Endodermal cell (in vitro differentiated cells): ENCODE measurements around the gene KIF16B. TPM values are rescaled to one million over a fixed set of nuclear protein-coding genes. Genes with fewer than 3 reads are reported as not detected.

Experiments used
- DNase-seq: peaks from one replicate; pipeline ENCODE4 v3.0.0-alpha.2; 2017
- H3K27ac ChIP-seq: 2 replicates; pipeline ENCODE4 v1.5.1; 2013; ENCODE audit warnings: mild to moderate bottlenecking, low read depth, low read length, moderate library complexity
- H3K27me3 ChIP-seq: 2 replicates; pipeline ENCODE4 v1.6.1; 2013; ENCODE audit warnings: mild to moderate bottlenecking, low read length, moderate library complexity; ENCODE audit not compliant: insufficient read depth, control insufficient read depth, poor library complexity, severe bottlenecking
- H3K36me3 ChIP-seq: 2 replicates; pipeline ENCODE4 v1.7.0; 2013; ENCODE audit warnings: mild to moderate bottlenecking, low read length, moderate library complexity; ENCODE audit not compliant: control insufficient read depth, insufficient read depth
- H3K4me1 ChIP-seq: one replicate; pipeline ENCODE4 v1.7.0; 2013; ENCODE audit warnings: low read length; ENCODE audit not compliant: control insufficient read depth, insufficient read depth
- H3K4me3 ChIP-seq: 2 replicates; pipeline ENCODE4 v1.5.1; 2013; ENCODE audit warnings: mild to moderate bottlenecking, low read length, moderate library complexity
- H3K9ac ChIP-seq: 2 replicates; pipeline ENCODE4 v1.6.1; 2013; ENCODE audit warnings: mild to moderate bottlenecking, low read length, moderate library complexity; ENCODE audit not compliant: poor library complexity, severe bottlenecking; ENCODE audit errors: extremely low read depth
- H3K9me3 ChIP-seq: 2 replicates; pipeline ENCODE4 v1.6.1; 2013; ENCODE audit warnings: mild to moderate bottlenecking, low read length, moderate library complexity; ENCODE audit not compliant: control insufficient read depth
- H3K27ac Mint-ChIP-seq: 2 replicates; pipeline ENCODE4 v1.8.0; 2020; ENCODE audit warnings: mixed read lengths
- H3K27me3 Mint-ChIP-seq: 2 replicates; pipeline ENCODE4 v1.8.0; 2021; ENCODE audit warnings: mild to moderate bottlenecking, mixed read lengths; ENCODE audit not compliant: insufficient read depth
- H3K36me3 Mint-ChIP-seq: 2 replicates; pipeline ENCODE4 v1.8.0; 2020; ENCODE audit warnings: low read depth, mixed read lengths
- H3K4me1 Mint-ChIP-seq: 2 replicates; pipeline ENCODE4 v1.8.0; 2020; ENCODE audit warnings: mixed read lengths
- H3K4me3 Mint-ChIP-seq: 2 replicates; pipeline ENCODE4 v1.8.0; 2020; ENCODE audit warnings: mild to moderate bottlenecking, moderate library complexity, mixed read lengths
- H3K9me3 Mint-ChIP-seq: 2 replicates; pipeline ENCODE4 v1.8.0; 2020; ENCODE audit warnings: mild to moderate bottlenecking, mixed read lengths
- WGBS, 2 experiments: methylation state at CpG; one replicate each; pipeline versions ENCODE4 v1.1.5 to v1.1.7; 2013; ENCODE audit warnings: missing lambda C conversion rate in 2 of 2, mixed read lengths in 1 of 2; ENCODE audit not compliant: insufficient coverage in 1 of 2, insufficient read length in 1 of 2; 5-methylcytosine and 5-hydroxymethylcytosine counted together
- total RNA-seq, 2 donors: library from RNA; stranded (reverse); fragmentation: NEBNext Ultra II Directional in 1 of 2; extraction: Animal tissue kit (Norgen Biotek cat#: 25700) in 1 of 2; gene quantifications; 2 replicates in 1 of 2; 3 replicates in 1 of 2; pipeline ENCODE4 v1.2.1, GENCODE V29; 2021
- TF ChIP-seq, protein P1 (sequence below): fragments of 200-600 bp; sonication (generic); conservative IDR thresholded peaks from 2 replicates; pipeline ENCODE4 v1.5.0; 2021; ENCODE audit warnings: antibody characterized with exemption, mild to moderate bottlenecking

KIF16B gene
- total RNA-seq, 2 donors from 2014 or later: 17.3 to 18.8 TPM

DNA sequence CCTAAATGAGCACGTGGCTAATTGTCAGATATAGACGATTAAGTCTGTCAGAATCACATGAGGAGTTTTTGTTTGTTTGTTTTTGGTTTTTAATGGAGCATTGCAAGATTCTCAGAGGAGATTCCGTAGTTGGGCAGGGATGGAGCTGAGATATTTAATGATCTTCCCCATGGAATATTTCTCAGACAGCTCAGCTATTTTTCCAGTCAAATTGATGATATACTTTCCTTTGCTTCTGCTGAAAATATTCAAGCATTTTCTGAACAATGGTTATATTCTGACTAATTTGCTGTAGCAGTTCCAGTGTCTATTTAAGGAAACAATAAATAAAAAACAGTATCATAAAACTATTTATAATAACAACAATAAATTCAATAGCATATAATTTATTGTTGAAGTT, 348.4 kb downstream of the KIF16B start:
- WGBS, 2 experiments: 89 to 100% methylated on average over 2 to 3 of the region's 3 CpGs
- Mint-ChIP-seq H3K27me3 (peaks cover 8% of the 10 kb centered on the region), H3K4me1 (peaks cover 8% of the 10 kb centered on the region), H3K27ac (no peak overlapping the region), H3K36me3 (peaks cover 8% of the 10 kb centered on the region), H3K4me3 (no peak overlapping the region), H3K9me3 (peaks cover 24% of the 10 kb centered on the region)
- Histone ChIP-seq H3K4me3 (no peak overlapping the region), H3K27me3 (no peaks in the 10 kb centered on the region), H3K4me1 (peaks cover 7% of the 10 kb centered on the region), H3K36me3 (no peaks in the 10 kb centered on the region), H3K27ac (no peak overlapping the region), H3K9ac (no peak overlapping the region), H3K9me3 (peaks cover 29% of the 10 kb centered on the region)
- TF ChIP-seq, protein P1, sequence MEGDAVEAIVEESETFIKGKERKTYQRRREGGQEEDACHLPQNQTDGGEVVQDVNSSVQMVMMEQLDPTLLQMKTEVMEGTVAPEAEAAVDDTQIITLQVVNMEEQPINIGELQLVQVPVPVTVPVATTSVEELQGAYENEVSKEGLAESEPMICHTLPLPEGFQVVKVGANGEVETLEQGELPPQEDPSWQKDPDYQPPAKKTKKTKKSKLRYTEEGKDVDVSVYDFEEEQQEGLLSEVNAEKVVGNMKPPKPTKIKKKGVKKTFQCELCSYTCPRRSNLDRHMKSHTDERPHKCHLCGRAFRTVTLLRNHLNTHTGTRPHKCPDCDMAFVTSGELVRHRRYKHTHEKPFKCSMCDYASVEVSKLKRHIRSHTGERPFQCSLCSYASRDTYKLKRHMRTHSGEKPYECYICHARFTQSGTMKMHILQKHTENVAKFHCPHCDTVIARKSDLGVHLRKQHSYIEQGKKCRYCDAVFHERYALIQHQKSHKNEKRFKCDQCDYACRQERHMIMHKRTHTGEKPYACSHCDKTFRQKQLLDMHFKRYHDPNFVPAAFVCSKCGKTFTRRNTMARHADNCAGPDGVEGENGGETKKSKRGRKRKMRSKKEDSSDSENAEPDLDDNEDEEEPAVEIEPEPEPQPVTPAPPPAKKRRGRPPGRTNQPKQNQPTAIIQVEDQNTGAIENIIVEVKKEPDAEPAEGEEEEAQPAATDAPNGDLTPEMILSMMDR: no peak
- DNase-seq: no peak

DNA sequence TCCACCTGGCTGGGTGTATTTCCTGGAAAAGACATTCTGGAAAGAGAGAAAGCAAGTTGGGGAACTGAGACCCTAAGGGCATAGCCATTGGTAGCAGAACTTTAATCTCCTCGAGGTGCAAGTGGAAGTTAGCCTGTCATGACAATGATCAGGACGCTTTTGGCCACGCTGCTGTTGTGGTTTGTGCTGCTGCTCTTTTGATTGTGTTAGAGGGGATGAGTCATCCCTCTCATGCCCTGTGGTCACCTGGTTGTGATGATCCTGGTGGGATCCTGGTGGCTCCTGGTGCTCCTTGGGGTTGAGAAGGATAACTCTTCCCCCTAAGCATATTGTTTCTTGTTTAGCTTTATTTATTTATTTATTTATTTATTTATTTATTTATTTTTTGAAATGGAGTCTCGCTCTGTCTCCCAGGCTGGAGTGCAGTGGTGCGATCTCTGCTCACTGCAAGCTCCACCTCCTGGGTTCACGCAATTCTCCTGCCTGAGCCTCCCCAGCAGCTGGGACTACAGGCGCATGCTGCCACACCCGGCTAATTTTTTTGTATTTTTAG, 350.3 kb downstream of the KIF16B start:
- Mint-ChIP-seq H3K27ac (no peak overlapping the region), H3K4me1 (peaks cover 8% of the 10 kb centered on the region), H3K4me3 (no peak overlapping the region), H3K9me3 (peaks cover 18% of the 10 kb centered on the region), H3K27me3 (peaks cover 22% of the 10 kb centered on the region), H3K36me3 (peaks cover 5% of the 10 kb centered on the region)
- Histone ChIP-seq H3K9me3 (peaks cover 20% of the 10 kb centered on the region), H3K4me3 (no peak overlapping the region), H3K9ac (no peak overlapping the region), H3K4me1 (peaks cover 7% of the 10 kb centered on the region), H3K27ac (no peak overlapping the region), H3K36me3 (no peaks in the 10 kb centered on the region), H3K27me3 (peaks cover 13% of the 10 kb centered on the region)
- TF ChIP-seq, protein P1: no peak
- no peak for DNase-seq
- 96 to 99% methylated on average over 3 to 8 of the region's 8 CpGs for WGBS, 2 experiments

Other genes starting within 250 kb of the KIF16B start
- 10 to 100 TPM; 75.9 to 89.2 TPM for gene SNRPB2, start 156.6 kb upstream of the KIF16B start, total RNA-seq
- gene OTOR, start 174.9 kb upstream of the KIF16B start, total RNA-seq: not detected